HG02763 (cell line): Measurements from ENCODE around the gene U2AF2.
"Not testable (repeated sequence)": the region's sequence is repeated elsewhere in the genome, so short reads cannot be mapped to it uniquely, and the experiment has no call there.

ENCODE experiments used
- ATAC-seq: cut with Tn5 transposase; IDR thresholded peaks from one replicate; pipeline ENCODE4 v1.9.1; 2021; ENCODE audit warnings: mild to moderate bottlenecking, moderate library complexity; ENCODE audit not compliant: unreplicated experiment

U2AF2 gene

DNA sequence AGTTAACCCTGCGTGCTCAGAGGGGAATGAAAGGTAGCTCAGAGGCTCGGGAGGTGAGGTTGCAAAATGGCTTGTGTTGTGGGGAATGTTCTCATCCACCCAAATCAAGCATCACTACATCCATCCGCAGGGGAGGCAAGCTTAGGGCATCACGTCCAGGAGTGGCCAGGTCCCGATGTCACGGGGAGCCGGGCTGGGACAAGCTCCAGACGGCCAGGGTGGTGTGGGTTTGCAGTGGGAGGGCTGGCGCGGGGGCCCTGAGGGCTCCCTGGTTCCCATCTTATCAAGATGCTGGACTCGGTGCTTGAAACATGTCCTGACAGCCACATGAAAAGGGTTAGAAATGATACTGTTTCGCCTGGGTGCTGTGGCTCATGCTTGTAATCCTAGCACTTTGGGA, 46.0 kb downstream of the U2AF2 start:
- no peak for ATAC-seq

DNA sequence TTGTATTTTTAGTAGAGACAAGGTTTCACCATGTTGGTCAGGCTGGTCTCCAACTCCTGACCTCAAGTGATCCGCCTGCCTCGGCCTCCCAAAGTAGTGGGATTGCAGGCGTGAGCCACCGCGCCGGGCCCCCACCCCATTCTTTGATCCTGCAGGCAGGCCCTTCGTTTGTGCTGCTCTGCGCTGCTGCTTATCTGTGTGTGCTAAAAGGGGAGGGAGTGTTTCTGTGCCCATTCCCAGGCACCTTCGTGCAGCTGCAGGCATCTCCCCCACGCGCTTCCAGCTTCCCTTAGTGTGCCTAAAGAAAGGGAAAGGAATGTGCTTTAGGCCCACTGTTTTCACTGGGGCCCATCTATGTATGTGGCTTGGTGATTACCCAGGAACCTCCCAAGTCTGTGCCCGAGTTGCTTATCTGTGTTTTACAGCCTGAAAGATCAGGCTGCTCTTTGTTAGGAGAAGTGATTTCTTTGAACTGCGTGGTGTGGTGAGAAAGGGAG, 47.3 kb downstream of the U2AF2 start:
- no peak for ATAC-seq

DNA sequence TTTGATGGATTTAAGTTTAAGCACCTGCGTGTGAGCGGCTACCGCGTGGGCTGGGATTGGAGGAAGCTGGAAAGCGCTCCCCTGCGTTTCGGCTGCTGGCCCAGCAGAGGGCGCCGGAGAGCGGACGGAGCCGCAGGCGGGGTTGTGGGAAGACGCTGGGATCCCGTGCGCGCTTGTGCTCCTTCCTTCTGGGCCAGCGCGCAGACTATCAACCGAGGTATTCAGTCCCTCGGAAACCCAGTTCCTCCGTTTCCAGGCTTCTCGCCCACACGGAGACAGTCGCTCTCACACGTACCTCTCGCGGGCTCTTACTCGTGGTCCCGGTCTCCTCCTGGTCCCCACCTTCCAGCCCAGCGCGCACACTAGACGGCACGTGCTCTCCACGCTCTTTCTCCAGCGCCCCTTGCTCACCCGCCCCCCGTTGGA, 49.0 kb downstream of the U2AF2 start:
- ATAC-seq = no peak

DNA sequence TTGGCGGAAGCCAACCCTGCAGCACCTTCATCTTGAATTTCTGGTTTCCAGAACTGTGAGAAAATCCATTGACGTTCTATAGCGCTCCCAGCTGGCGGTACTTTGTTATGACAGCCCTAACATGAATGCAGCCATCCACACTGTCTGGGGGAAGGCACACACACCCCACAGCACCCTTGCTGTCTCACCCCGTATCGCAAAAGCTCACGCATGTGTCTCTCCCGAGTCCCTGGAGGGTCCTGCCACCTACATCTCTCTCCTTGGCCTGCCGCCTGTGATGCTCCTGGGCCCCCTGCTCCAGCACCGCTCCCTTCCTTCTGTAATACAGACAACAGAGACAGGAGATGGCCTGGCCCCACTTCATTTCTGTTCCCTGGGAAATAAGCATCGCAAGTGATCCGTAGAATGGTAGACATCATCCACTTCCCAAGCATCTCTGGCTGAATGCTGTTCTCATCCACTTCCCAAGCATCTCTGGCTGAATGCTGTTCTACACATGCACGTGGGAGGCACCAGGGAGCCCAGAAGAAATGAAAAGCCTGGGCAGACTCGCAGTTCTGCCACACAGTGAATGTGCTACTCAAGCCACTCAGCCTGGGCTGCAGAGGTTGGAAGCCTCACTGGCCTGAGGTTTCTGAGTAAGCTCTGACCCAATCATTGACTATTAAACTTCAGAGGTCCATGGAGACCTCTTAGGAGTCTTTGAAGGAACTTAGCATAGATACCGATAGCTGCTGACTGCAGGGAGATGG, 49.8 kb downstream of the U2AF2 start:
- ATAC-seq = no peak

DNA sequence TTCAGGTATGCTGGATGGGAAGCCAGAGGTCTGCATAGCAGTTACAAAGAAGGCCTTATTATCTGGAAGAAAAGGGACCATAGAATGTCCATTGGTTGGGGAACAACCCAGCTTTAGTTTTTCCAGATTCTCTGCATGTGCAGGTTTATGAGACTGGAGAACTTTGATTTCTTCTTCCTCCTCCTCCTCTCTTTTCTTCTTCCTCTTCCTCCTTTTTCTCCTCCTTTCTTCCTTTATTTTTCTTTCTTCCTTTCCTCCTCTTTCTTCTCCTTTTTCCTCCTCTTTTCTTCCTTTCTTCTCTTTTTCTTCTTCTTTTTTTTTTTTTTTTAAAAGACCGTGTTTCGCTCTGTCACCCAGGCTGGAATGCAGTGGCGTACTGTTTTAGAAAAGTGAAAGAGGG, 51.1 kb downstream of the U2AF2 start:
- no peak for ATAC-seq

DNA sequence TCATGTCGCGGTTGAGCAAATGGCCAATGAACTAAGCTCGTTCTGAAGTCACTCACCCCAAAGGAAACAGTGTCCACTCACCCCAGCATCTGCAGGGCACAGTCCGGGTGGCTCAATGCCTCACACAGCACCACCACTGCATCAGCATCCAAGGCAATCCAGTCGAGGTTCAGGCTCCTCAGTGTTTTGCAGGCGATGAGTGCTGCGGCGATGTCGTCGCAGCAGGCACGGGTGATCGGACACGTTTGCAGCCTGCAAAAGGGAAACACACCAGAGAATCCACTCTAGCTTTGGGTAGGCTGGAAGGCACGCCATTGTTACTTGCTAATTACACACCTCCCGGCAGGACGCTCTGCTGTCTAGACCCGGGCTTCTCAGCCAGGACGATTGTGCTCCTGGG, 56.9 kb downstream of the U2AF2 start:
- no peak for ATAC-seq

DNA sequence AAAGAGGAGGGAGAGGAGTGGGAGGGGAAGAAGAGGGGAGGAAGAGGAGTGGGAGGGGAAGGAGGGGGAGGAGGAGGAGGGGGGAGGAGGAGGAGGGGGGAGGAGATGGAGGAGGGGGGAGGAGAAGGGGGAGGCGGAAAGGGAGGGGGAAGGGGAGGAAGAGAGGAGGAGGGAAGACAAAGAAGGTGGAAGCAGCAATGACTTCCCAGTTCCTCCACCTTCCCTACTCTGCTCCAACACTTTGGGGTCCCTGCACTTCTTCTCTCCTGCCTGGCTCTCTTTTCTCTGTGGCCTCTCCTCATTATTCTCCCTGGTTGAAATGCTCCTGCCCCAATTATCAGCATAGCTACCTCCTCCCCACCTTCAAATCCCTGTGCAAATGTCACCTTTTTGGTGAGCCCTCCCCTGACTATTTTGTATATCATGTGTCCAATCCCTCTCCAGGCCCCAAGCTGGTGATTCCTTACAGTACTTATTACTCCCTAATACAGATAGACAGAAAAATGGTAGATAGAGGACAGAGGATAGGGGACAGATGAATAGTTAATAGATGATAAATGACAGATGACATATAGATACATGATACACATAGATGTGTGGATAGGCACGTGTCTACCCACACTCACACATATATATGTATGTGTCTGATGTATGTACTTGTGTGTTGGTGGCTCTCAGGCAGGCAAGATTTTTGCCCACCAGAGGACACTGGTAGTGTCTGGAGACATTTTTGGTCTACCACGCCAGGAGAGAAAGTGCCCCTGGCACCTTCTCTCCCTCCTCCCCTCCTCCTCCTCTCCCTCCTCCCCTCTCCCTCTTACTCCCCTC, 58.2 kb downstream of the U2AF2 start:
- ATAC-seq = no peak

DNA sequence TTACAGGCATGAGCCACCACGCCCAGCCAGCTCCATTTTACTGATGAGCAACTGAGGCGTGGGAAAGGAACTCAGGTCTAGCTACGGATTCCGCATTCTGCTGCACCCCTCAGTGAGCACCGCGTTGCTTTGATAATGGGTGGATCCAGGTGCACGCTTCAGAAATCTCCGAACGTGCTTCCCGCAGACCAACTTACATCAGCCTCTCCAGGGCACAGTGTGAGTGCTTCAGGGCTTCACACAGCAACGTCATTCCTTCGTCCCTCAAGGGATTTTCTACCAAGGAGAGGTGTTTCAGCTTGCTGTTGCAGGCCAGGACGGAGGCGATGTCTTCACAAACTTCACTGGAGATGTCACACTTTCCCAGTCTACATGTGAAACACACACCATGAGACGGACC, 61.7 kb downstream of the U2AF2 start:
- ATAC-seq = no peak

DNA sequence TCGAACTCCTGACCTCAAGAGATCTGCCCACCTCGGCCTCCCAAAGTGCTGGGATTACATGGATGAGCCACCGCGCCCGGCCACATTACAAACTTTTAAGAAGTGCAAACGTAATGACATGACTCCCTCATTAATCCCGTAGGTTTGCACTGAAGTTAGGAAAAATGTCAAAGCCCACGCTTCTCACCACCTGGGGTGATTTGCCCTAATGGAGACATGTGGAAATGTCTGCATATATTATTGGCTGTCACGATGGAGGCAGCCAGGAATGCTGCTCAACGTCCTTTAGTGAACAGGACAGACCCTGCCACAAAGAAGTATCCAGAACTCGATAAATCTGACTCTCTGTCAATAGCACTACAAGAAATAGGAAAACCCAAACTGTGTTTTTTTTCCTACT, 62.4 kb downstream of the U2AF2 start:
- no peak for ATAC-seq

DNA sequence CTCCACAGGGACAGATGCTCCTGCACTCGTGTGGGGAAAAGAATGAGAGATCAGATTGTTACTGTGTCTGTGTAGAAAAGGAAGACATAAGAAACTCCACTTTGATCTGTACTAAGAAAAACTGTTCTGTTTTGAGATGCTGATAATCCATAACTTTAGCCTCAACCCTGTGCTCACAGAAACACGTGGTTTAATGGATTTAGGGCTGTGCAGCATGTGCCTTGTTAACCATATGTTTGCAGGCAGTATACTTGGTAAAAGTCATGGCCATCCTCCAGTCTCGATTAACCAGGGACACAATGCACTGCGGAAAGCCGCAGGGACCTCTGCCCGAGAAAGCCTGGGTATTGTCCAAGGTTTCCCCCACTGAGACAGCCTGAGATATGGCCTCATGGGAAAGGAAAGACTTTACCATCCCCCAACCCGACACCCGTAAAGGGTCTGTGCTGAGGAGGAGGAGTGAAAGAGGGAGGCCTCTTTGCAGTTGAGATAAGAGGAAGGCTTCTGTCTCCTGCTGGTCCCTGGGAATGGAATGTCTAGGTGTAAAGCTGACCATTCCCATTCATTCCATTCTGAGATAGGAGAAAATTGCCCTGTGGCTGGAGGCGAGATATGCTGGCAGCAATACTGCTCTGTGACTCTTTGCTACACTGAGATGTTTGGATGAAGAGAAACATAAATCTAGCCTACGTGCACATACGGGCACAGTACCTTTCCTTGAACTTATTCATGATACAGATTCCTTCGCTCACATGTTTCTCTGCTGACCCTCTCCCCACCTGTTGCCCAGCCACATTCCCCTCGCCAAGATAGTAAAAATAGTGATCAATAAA, 63.3 kb downstream of the U2AF2 start:
- not testable (repeated sequence) for ATAC-seq

DNA sequence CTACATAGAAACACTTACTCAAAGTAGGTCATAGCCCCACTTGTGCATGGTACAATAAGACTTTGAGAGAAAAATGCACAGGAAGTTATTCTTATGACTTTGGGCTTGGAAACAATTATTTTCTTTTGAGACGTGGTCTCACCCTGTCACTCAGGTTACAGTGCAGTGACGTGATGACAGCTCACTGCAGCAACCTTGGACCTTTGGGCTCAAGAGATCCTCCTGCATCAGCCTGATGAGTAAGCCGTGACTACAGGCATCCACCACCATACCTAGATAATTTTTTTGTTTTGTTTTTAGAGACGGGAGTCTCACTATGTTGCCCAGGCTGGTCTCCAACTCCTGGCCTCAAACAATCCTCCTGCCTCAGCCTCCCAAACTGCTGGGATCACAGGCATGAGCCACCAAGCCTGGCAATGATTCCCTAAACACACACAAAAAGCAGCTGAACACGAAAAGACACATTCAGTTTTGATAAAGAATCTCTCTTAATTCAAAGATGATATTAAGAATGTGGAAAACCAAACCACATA, 65.4 kb downstream of the U2AF2 start:
- ATAC-seq = no peak

DNA sequence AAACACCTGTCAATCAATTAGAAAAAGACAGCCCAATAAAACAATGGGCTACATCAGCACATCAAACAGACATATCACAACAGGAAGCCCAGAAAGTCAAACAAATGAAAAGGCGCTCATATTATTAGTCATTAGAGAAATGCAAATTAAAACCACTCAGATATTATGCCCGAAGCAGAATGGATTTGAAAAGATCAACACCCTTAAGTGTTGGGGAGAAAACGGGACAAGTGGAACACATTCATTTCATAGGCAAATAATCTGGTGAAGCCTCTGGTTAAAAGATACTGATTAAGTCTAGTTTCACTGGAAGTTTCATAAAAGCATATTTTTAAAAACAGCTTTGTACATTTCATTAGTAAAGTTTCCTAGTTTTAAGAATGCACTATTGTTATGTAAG, 66.0 kb downstream of the U2AF2 start:
- no peak for ATAC-seq

DNA sequence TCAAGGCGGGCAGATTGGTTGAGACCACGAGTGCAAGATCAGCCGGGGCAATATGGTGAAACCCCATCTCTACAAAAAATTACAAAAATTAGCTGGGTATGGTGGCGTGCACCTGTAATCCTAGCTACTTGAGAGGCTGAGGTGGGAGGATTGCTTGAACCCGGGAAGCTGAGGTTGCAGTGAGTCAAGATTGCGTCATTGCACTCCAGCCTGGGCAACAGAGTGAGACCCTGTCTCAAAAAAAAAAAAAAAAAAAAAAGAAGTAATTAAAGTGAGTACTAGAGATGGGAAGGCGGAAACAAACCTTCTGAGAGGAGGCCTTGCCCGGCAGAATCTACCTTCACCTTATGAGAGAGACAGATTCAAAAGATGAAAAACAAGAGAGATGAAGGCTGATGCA, 68.7 kb downstream of the U2AF2 start:
- ATAC-seq = no peak
